WTC11 (cell line): ENCODE results near the gene SLC12A8. TPM values are rescaled to one million over a fixed set of nuclear protein-coding genes. Genes with fewer than 3 reads are reported as not detected.
A peak's percentile ranks its signal among the peaks of the same experiment; 100 is the strongest.

Experiments
- ATAC-seq: fragments of 200-7000 bp; cut with Tn5 transposase; 2 replicates; pipeline ENCODE4 v1.10.0; 2021; ENCODE audit warnings: mild to moderate bottlenecking, moderate library complexity
- CTCF ChIA-PET: fragments of 300-600 bp; sonication (Branson Sonifier 250); formaldehyde crosslinking; loops from one replicate; lab custom pipeline; 2021; ENCODE audit warnings: antibody characterized with exemption; lab: Charles Lee
- POLR2A ChIA-PET: fragments of 350-600 bp; sonication (Branson Sonifier 250); formaldehyde crosslinking; loops from one replicate; lab custom pipeline; 2021; ENCODE audit warnings: antibody characterized with exemption; lab: Charles Lee
- DNase-seq: peaks from one replicate; pipeline ENCODE4 v3.0.0; 2021; ENCODE audit warnings: low spot score
- H3K27ac Mint-ChIP-seq: 2 replicates; pipeline ENCODE4 v1.8.0; 2021; ENCODE audit warnings: mixed read lengths
- H3K27me3 Mint-ChIP-seq: 2 replicates; pipeline ENCODE4 v1.8.0; 2021; ENCODE audit warnings: low read depth, mild to moderate bottlenecking, moderate library complexity, mixed read lengths
- H3K36me3 Mint-ChIP-seq: 2 replicates; pipeline ENCODE4 v1.8.0; 2021; ENCODE audit warnings: mixed read lengths
- H3K4me1 Mint-ChIP-seq: 2 replicates; pipeline ENCODE4 v1.8.0; 2022; ENCODE audit warnings: mixed read lengths
- H3K4me3 Mint-ChIP-seq: 2 replicates; pipeline ENCODE4 v1.8.0; 2021; ENCODE audit warnings: mild to moderate bottlenecking, moderate library complexity, mixed read lengths
- H3K9me3 Mint-ChIP-seq: 2 replicates; pipeline ENCODE4 v1.8.0; 2021; ENCODE audit warnings: mixed read lengths
- ATF1 ChIP-seq: sonication (generic); formaldehyde crosslinking; IDR thresholded peaks from 2 replicates; pipeline ENCODE4 v1.8.1; 2023; ENCODE audit warnings: mild to moderate bottlenecking, moderate library complexity, missing genetic modification reagents
- GTF2I ChIP-seq: fragments of 250-450 bp; sonication (Bioruptor Pico); conservative IDR thresholded peaks from 2 replicates; pipeline ENCODE4 v1.4.0; 2021; ENCODE audit warnings: mild to moderate bottlenecking
- JUN ChIP-seq: sonication (generic); formaldehyde crosslinking; IDR thresholded peaks from 2 replicates; pipeline ENCODE4 v1.8.0; 2023; ENCODE audit warnings: mild to moderate bottlenecking, missing genetic modification reagents
- KAT7 ChIP-seq: sonication (generic); formaldehyde crosslinking; IDR thresholded peaks from 2 replicates; pipeline ENCODE4 v1.8.1; 2023; ENCODE audit warnings: missing genetic modification reagents, mild to moderate bottlenecking, borderline replicate concordance
- RORB ChIP-seq: fragments of 250-450 bp; sonication (Bioruptor Pico); IDR thresholded peaks from 2 replicates; pipeline ENCODE4 v1.9.0; 2021; ENCODE audit warnings: mild to moderate bottlenecking
- ZNF232 ChIP-seq: sonication (generic); formaldehyde crosslinking; IDR thresholded peaks from 2 replicates; pipeline ENCODE4 v1.8.0; 2022; ENCODE audit warnings: mild to moderate bottlenecking, missing genetic modification reagents
- ZNF416 ChIP-seq: fragments of 250-450 bp; sonication (Bioruptor Pico); IDR thresholded peaks from 2 replicates; pipeline ENCODE4 v1.9.0; 2021; ENCODE audit warnings: mild to moderate bottlenecking, inconsistent platforms
- ZNF671 ChIP-seq: fragments of 250-450 bp; sonication (Bioruptor Pico); IDR thresholded peaks from 2 replicates; pipeline ENCODE4 v1.8.0; 2021; ENCODE audit warnings: mild to moderate bottlenecking
- total RNA-seq: library from RNA; stranded (reverse); gene quantifications from 3 replicates; pipeline ENCODE4 v1.2.3, GENCODE V29; 2021
- TF ChIP-seq, protein P1 (sequence below): sonication (generic); formaldehyde crosslinking; IDR thresholded peaks from 2 replicates; pipeline ENCODE4 v1.8.1; 2023; ENCODE audit warnings: mild to moderate bottlenecking, moderate library complexity, missing genetic modification reagents
- TF ChIP-seq, protein P2 (sequence below): sonication (generic); formaldehyde crosslinking; IDR thresholded peaks from 2 replicates; pipeline ENCODE4 v1.8.1; 2023; ENCODE audit warnings: mild to moderate bottlenecking, missing genetic modification reagents, moderate library complexity
- TF ChIP-seq, protein P3 (sequence below): sonication (generic); formaldehyde crosslinking; IDR thresholded peaks from 2 replicates; pipeline ENCODE4 v1.8.0; 2022; ENCODE audit warnings: mild to moderate bottlenecking, missing genetic modification reagents
- TF ChIP-seq, protein P4 (sequence below): sonication (generic); formaldehyde crosslinking; IDR thresholded peaks from 2 replicates; pipeline ENCODE4 v1.8.0; 2023; ENCODE audit warnings: missing genetic modification reagents, mild to moderate bottlenecking, borderline replicate concordance
- TF ChIP-seq, protein P5 (sequence below): sonication (generic); formaldehyde crosslinking; IDR thresholded peaks from 2 replicates; pipeline ENCODE4 v1.8.0; 2022; ENCODE audit warnings: mild to moderate bottlenecking, missing genetic modification reagents

SLC12A8 gene
- total RNA-seq, 1 experiment from 2014 or later: 9.1 TPM

DNA sequence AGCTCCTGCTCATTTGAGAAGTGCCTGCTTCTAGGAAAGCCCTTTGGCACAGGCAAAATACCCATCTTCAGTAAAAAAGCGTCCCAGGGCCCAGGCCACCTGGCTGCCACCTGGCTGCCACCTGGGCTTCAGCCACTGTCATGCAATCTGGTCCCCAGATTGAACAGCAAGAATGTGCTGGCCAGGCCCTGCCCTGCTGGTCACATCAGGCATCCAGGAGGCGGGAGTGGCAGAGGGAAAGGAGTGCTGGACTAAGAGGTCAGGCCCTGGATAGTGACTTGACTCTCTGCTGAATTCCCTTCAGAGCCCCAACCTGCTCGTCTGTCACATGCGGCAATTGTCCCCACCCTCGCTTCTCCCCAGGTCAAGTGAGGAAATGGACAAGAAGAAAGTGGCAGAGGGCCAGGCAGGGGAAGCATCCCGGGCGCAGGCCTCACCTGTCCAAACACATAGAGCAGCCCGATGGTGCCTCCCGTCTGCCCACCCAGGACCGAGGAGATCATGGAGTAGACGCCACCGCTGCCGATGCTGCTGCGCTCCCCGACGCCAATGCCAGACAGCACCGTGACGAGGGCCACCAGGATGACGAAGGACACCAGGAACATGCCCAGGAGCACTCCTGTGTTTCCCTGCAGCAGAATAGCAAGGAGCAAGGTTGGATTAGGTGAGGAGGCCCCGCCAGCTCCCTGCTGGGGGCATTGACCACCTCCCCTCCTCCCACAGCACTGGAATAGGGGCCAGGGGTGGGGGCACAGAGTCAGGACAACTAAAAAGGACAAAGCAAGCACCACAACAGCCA, 25.5 kb downstream of the SLC12A8 start:
- H3K27ac Mint-ChIP-seq: peak overlapping the region; percentile 43
- CTCF ChIA-PET: interaction anchor here (1.0 kb wide), 1 partner anchor 23 kb away, joined by 4 read pairs; no protein-coding TSS in a partner anchor
- TF ChIP-seq ZNF671 (no peak), ATF1 (CRISPR knock-in tag) (no peak), RORB (no peak), KAT7 (CRISPR knock-in tag) (no peak), GTF2I (CRISPR knock-in tag) (no peak), ZNF232 (CRISPR knock-in tag) (no peak)
- TF ChIP-seq, protein P1, sequence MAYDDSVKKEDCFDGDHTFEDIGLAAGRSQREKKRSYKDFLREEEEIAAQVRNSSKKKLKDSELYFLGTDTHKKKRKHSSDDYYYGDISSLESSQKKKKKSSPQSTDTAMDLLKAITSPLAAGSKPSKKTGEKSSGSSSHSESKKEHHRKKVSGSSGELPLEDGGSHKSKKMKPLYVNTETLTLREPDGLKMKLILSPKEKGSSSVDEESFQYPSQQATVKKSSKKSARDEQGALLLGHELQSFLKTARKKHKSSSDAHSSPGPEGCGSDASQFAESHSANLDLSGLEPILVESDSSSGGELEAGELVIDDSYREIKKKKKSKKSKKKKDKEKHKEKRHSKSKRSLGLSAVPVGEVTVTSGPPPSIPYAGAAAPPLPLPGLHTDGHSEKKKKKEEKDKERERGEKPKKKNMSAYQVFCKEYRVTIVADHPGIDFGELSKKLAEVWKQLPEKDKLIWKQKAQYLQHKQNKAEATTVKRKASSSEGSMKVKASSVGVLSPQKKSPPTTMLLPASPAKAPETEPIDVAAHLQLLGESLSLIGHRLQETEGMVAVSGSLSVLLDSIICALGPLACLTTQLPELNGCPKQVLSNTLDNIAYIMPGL (CRISPR knock-in tag): no peak
- TF ChIP-seq, protein P2, sequence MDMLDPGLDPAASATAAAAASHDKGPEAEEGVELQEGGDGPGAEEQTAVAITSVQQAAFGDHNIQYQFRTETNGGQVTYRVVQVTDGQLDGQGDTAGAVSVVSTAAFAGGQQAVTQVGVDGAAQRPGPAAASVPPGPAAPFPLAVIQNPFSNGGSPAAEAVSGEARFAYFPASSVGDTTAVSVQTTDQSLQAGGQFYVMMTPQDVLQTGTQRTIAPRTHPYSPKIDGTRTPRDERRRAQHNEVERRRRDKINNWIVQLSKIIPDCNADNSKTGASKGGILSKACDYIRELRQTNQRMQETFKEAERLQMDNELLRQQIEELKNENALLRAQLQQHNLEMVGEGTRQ (CRISPR knock-in tag): no peak
- TF ChIP-seq, all 79 proteins: peak for 0
- no peaks in the 10 kb centered on the region for H3K27me3 Mint-ChIP-seq
- ATAC-seq (no peak), DNase-seq (no peak)
- H3K9me3 Mint-ChIP-seq: peaks cover 12% of the 10 kb centered on the region
- H3K36me3 Mint-ChIP-seq: peaks cover 30% of the 10 kb centered on the region
- peaks cover 36% of the 10 kb centered on the region for H3K4me1 Mint-ChIP-seq
- H3K4me3 Mint-ChIP-seq: no peak overlapping the region
- POLR2A ChIA-PET: no interaction called here

DNA sequence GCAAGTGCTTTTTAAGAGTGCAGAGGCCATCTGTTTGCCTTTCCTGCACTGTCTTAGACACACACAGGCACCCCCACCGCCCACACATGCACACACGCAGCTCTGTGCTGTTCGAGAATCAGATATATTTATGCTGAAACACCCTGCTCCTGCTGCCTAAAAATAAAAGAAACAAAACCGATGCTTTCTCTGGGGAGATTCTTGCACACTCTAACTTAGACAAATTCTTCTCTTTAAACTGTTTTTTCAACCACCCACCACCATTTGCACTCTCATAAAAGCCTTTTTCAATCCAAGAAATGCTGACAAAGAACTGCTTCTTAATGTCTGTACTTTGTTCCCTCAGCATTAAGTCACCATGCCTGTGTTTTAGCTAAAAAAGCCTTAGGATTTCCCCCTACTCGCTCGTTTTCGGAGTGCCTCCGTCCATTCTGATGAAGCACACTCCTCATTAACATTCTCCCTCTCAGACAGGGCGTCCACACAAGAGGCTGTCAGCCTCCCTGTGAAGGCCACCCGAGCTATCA, 26.2 kb downstream of the SLC12A8 start:
- ChIA-PET CTCF (no interaction called here), POLR2A (no interaction called here)
- no peak for DNase-seq
- Mint-ChIP-seq H3K36me3 (peaks cover 30% of the 10 kb centered on the region), H3K9me3 (peaks cover 12% of the 10 kb centered on the region), H3K4me3 (no peak overlapping the region), H3K27ac (peak overlapping the region; percentile 19; the same call in 1 of the 2 replicates), H3K4me1 (peaks cover 31% of the 10 kb centered on the region), H3K27me3 (no peaks in the 10 kb centered on the region)
- ATAC-seq: no peak
- TF ChIP-seq RORB (no peak), ZNF416 (CRISPR knock-in tag) (no peak), JUN (no peak), ATF1 (CRISPR knock-in tag) (no peak), ZNF671 (no peak)
- TF ChIP-seq, protein P3, sequence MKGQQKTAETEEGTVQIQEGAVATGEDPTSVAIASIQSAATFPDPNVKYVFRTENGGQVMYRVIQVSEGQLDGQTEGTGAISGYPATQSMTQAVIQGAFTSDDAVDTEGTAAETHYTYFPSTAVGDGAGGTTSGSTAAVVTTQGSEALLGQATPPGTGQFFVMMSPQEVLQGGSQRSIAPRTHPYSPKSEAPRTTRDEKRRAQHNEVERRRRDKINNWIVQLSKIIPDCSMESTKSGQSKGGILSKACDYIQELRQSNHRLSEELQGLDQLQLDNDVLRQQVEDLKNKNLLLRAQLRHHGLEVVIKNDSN (CRISPR knock-in tag): no peak
- TF ChIP-seq, protein P4, sequence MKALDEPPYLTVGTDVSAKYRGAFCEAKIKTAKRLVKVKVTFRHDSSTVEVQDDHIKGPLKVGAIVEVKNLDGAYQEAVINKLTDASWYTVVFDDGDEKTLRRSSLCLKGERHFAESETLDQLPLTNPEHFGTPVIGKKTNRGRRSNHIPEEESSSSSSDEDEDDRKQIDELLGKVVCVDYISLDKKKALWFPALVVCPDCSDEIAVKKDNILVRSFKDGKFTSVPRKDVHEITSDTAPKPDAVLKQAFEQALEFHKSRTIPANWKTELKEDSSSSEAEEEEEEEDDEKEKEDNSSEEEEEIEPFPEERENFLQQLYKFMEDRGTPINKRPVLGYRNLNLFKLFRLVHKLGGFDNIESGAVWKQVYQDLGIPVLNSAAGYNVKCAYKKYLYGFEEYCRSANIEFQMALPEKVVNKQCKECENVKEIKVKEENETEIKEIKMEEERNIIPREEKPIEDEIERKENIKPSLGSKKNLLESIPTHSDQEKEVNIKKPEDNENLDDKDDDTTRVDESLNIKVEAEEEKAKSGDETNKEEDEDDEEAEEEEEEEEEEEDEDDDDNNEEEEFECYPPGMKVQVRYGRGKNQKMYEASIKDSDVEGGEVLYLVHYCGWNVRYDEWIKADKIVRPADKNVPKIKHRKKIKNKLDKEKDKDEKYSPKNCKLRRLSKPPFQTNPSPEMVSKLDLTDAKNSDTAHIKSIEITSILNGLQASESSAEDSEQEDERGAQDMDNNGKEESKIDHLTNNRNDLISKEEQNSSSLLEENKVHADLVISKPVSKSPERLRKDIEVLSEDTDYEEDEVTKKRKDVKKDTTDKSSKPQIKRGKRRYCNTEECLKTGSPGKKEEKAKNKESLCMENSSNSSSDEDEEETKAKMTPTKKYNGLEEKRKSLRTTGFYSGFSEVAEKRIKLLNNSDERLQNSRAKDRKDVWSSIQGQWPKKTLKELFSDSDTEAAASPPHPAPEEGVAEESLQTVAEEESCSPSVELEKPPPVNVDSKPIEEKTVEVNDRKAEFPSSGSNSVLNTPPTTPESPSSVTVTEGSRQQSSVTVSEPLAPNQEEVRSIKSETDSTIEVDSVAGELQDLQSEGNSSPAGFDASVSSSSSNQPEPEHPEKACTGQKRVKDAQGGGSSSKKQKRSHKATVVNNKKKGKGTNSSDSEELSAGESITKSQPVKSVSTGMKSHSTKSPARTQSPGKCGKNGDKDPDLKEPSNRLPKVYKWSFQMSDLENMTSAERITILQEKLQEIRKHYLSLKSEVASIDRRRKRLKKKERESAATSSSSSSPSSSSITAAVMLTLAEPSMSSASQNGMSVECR (CRISPR knock-in tag): no peak
- TF ChIP-seq, protein P5, sequence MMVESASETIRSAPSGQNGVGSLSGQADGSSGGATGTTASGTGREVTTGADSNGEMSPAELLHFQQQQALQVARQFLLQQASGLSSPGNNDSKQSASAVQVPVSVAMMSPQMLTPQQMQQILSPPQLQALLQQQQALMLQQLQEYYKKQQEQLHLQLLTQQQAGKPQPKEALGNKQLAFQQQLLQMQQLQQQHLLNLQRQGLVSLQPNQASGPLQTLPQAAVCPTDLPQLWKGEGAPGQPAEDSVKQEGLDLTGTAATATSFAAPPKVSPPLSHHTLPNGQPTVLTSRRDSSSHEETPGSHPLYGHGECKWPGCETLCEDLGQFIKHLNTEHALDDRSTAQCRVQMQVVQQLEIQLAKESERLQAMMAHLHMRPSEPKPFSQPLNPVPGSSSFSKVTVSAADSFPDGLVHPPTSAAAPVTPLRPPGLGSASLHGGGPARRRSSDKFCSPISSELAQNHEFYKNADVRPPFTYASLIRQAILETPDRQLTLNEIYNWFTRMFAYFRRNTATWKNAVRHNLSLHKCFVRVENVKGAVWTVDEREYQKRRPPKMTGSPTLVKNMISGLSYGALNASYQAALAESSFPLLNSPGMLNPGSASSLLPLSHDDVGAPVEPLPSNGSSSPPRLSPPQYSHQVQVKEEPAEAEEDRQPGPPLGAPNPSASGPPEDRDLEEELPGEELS: no peak
